IPS DF 4.7 (cell line): ENCODE results near the gene DENND2D.

Source experiments
- DNase-seq: peaks from one replicate; pipeline ENCODE4 v3.0.0-alpha.2; 2013; ENCODE audit warnings: low spot score; ENCODE audit errors: extremely low read depth

Gene DENND2D

DNA sequence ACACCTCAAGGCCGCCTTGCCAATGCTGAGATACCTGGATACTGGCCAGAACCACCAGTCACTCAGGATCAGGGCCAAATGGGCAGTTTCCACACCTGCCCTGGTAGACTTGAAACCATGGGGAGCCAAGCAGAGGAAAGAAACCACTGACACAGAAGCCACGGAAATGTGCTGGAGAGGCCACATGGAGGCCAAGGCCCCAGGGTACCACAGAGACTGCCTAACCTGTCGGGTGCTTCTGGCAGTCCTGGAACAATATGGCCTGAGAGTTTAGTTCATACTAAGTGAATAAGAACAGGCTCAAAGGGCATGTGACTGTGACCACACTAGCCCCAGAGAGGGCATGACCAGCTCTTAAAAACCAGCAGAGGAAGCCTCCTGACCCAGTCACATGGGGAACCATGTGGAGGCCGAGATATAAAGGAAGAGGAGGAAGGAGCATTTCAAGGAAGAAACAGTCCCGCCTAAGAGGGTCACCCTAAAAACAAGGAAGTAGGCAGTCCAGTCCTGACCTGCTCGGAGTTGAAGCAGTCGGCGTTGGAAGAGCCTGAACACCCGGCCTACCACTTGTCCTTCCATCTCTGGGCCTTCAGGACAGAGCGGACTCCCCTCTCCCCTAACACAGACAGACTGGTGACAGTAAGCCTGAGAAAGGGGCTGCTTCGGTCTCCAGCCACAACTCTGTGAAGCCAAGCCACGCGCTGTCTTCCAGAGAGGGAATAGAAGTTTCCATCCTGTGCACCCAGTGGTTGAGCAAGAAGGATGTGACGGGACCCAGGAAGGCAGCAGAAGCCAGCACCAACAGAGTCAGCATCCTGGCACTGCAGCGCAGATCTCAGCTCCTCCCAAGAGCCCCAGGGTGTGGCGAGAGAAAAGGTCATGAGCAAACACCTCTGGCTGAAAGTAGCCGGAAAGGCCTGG, at the start of gene DENND2D:
DENND2D (minus strand) TSS at position 766 of the 921 bp plus-strand sequence; CDS start at position 579, 187 bp downstream.
- no peak for DNase-seq

DNA sequence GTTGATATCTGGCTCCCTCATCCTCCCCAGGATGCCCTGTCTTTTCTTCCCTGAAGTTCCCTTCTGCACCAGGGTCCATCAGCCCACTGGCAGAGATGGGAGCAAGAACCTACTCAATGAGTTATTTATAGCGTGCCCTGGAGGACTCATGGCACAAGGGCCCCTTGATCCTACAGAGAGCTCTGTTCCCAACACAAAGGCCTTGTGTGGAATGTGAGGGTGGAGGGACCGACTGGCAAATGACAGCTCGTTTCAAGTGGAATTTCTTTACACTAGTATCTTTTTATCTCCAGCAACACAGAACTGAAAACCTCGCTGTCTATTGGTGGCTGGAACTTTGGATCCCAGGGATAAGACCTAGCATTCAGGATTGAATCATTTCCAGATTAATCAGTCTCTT, 49.5 kb upstream of the DENND2D start:
- no peak for DNase-seq

DNA sequence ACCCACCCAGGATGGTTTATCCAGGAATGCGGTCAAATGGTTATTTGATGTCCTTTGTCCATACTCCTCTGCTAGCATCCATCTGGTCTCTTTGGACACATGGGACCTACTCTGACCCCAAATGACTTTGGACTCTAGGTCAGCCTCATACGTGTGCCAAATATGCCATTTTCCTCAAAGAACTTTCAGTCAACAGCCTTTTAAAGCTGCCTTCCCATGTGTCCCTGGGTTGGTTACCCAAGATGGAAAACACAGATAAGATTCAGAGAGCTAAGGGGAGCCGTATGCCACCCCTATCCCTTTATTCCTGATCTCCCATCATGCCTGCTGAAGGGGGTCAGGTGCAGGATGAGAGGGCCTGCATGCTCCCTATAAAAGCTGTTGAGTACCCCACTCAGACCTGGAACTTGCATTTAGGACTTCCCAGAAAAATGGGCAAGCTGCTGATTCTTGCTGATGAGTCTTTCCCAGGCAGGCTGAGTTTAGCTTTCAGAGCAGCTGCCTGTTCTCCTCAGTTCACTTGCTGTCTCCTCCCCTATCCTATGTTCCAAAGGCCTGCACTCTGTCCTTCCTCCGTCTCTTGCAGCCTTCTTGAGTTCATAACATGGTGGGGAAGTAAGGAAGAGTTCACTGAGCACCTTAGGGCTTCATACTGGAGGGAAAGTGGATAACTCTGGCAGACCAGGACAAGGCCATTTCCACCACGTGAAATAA, 46.8 kb upstream of the DENND2D start:
- no peak for DNase-seq

DNA sequence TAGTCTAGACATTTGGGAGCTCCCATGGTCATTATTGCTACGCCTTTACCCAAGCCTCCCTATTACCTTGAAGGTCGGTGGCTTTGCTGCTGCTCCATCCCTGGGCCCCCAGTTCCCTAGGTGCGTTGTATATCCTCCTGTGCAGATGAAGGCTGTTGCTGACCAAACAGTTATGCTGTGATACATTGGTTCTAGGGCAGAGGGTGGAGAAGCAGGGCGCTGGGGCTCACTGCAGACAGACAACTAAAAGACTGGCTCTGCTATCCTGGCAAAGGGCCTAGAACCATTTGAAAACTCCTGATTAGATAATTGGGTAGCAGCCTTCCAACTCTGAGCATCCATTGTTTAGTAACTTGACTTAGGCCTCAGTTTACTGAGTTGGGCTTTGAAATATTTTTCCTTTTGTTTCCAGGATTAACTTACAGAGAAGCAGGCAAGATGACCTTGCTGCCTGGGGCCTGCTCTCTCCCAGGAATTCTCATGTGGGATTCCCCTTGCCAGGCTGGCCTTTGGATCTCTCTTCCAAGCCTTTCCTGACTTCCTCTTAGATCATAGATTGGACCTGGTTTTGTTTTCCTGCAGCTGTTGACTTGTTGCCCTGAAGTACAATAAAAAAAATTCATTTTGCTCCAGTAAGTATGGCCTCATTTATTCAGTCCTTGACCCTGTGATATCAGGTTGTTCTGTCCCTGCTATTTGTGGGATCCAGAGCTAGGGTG, 42.5 kb upstream of the DENND2D start:
- DNase-seq = no peak

GRCh38 chr1:111241797-111242196, 41.4 kb upstream of the DENND2D start:
- no peak for DNase-seq

- no peak for DNase-seq
Observed at GRCh38 chr1:111238056-111238795, 37.8 kb upstream of the DENND2D start.

GRCh38 chr1:111236806-111237205, 36.4 kb upstream of the DENND2D start:
- DNase-seq = no peak

GRCh38 chr1:111236379-111236778, 35.9 kb upstream of the DENND2D start:
- DNase-seq = no peak

DNA sequence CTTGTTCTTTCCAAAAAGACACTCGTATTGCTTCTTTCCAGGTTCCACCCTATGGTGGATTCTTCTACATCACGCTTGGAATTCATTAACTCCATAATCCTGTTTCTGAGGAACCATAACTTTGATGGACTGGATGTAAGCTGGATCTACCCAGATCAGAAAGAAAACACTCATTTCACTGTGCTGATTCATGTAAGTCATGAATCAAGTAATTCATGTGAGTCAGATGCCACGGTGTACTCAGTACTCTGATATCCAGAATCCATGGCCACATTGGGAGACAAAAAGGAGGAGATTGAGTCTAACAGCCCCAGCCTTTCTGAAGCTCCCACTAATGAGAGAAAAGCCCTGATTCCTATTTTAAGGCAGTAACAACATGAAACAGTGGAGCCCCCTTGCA, 34.4 kb upstream of the DENND2D start:
- no peak for DNase-seq

DNA sequence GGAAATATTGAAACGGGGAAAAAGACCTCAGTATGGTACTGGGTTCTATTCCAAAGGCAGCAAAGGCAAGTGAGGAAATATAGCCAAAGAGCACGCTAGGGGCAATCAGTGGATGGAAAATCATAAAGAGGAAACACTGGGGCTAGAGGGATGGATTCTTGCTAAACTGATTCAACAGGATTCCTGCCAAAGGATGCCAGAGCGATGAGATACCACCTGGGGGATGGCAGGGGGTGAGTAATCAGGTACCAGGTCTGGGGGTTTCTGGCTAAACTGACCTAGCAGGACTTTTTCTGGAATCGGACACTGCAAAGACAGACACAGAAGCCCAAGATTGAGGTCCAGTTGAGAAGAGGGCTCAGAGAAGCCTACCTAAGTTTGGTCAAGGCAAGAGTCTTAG, 33.8 kb upstream of the DENND2D start:
- DNase-seq = no peak

GRCh38 chr1:111232134-111232533, 31.7 kb upstream of the DENND2D start:
- DNase-seq = no peak

GRCh38 chr1:111228748-111229126, 28.3 kb upstream of the DENND2D start:
- no peak for DNase-seq

DNA sequence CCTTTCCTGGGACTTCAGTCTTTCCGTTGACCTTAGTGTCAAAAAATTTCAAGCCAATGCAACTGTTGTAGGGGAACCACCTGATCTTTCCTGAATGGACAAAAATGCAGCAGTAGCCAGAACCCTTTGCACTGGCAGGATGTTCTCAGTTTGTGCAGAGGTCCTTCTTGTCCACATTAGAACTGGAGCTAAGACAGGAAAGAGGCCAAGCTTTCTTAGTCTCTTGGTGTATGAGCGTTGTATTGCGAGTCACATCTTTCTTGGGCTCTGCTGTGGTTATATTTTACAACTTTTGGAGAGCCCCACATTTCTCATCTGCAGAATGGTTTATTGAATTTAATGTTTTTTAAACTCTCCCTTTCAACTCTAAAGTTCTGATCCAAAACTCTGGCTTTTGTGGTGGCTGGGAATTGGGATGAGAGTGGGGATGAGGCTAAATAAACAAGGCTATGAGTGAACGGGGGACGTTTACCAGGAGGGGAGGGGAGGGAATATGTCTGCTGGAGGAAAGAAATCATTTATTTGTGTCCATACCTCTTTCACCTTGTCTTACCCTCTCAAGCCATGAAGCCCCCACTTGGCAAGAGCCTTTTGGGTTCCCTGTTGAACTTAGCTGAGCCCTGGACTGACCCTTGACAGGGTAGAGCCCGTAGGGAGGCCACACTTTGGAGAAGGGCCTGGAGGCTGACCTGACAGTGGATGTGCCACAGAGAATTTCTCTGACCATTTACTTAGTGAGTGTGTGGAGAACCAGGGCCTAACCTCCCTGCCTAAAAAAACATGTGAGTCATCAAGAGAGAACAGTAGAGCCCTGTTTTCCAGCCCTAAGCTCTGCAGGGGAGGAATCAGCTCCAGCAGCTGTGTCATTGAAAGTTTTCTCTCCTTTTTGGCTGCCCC, 27.7 kb upstream of the DENND2D start:
- no peak for DNase-seq

DNA sequence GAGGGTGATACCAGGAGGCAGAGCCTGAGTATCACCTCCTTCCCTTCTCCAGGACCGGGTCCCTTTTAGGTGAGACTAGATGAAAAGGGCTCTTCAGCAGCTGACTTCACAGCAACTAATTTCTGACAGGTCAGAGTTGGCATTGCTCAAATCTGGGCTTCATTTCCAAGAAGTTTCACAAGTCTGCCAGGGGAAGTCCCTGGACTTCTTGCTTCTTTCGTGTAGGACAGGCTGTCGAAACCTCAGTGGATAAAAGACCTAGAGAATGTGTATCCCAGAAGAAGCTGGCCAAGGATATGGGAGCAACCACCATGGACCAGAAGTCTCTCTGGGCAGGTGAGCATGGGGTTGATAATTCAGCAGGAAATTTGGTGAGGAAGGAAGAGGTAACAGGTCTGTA, 27.0 kb upstream of the DENND2D start, which contains the start of gene CHI3L2:
CHI3L2 (plus strand) TSS at position 280 of the 400 bp plus-strand sequence; CDS start at position 297, 17 bp downstream.
- no peak for DNase-seq

GRCh38 chr1:111225717-111226400, 25.4 kb upstream of the DENND2D start:
- no peak for DNase-seq

GRCh38 chr1:111225091-111225490, 24.6 kb upstream of the DENND2D start:
- DNase-seq = no peak

DNA sequence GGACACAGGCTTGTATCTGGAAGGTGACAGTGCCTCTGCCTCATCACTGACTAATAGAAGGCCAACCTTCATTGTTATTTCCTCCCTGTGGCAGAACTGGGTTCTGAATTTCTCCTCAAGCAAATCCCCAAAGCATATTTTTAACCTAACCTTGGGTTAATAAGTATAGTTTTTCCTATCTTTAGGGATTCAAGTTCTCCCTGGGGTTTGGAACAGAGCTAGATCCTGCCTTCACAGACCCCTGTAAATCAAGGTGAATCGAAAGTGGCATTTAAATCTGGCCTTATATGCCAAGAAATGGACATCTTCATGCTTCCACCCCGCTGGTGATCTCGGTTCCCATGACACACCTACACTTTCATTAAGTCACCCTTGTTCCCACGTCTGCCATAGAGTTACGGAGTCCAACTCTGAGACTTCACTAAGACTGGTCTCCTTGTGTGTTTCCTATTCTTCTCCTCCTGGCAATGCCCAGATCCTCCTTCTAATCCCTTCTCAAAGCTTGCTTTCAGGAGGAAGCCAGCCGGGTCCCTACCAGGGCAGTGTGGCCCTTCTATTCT, 22.8 kb upstream of the DENND2D start:
- no peak for DNase-seq

GRCh38 chr1:111222308-111223125, 22.1 kb upstream of the DENND2D start:
- peak; percentile 28 for DNase-seq
